ENCODE results near the gene TCP10L.

The TCP10L gene

DNA sequence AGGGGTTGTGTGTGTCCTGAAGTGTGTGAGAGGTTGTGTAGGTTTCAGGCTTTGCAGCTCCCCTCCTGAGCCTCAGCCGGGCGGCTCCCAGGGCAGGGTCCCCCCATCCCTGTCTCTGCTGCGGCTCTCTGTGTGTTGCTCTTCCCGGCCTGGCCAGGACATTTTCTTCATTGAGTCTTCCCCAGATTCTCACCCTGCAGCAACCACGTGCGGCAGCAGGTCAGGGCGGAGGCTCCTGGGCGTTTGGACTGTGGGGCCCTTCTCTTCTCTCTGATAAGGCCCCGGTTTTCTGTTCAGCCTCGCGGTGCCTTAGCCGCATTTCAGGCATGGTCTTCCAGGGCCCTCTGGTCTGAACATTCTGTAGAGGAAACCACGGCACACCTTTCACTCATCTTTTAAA, 1.8 kb upstream of the TCP10L start:
- H3K27me3 ChIP-seq (ENCODE audit: insufficient read depth, insufficient read length), result no peaks in the 10 kb centered on the region
- peaks cover 6% of the 10 kb centered on the region for H3K36me3 ChIP-seq (ENCODE audit: insufficient read depth, insufficient read length, low read length)
- no peaks in the 10 kb centered on the region for H3K4me1 ChIP-seq (ENCODE audit: insufficient read depth, insufficient read length)
- DNase-seq (ENCODE audit: low read depth, low spot score), result no peak
- TF ChIP-seq ZNF274 (IDR thresholded peaks at IDR 0.05; ENCODE audit: low read depth, low read length), result no peak
- no peak for TF ChIP-seq YY1 (IDR thresholded peaks at IDR 0.05; ENCODE audit: insufficient read depth, insufficient read length)
- no peak for TF ChIP-seq SUZ12 (IDR thresholded peaks at IDR 0.05; ENCODE audit: extremely low read depth, insufficient read depth, insufficient read length)
- no peak overlapping the region for H3K4me3 ChIP-seq (ENCODE audit: insufficient read length, low read depth)
- H3K9me3 ChIP-seq (ENCODE audit: insufficient read depth, low read length), result no peaks in the 10 kb centered on the region
- no peak overlapping the region for H3K9ac ChIP-seq (ENCODE audit: insufficient read length, low read depth)

DNA sequence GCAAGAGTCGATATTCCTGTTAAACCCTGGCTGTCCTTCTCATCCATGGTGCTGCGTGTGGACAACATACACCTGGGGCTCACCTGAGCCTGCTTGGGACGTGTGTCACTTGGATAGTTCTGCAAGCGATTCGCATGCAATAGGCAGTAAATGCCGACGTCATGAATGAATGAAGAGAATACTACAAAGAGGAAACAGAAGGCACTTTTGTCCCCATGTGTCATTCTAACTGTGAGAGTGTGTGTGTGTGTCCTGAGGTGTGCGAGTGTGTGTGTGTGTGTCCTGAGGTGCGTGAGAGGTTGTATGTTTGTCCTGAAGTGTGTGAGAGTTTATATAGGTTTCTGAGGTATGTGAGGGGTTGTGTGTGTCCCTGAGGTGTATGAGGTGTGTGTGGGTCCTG, 647 bp upstream of the TCP10L start:
- TF ChIP-seq SUZ12 (IDR thresholded peaks at IDR 0.05; ENCODE audit: extremely low read depth, insufficient read depth, insufficient read length) (no peak), ZNF274 (IDR thresholded peaks at IDR 0.05; ENCODE audit: low read depth, low read length) (no peak), YY1 (IDR thresholded peaks at IDR 0.05; ENCODE audit: insufficient read depth, insufficient read length) (no peak)
- DNase-seq (ENCODE audit: low read depth, low spot score), result no peak
- no peaks in the 10 kb centered on the region for H3K27me3 ChIP-seq (ENCODE audit: insufficient read depth, insufficient read length)
- no peaks in the 10 kb centered on the region for H3K4me1 ChIP-seq (ENCODE audit: insufficient read depth, insufficient read length)
- H3K36me3 ChIP-seq (ENCODE audit: insufficient read depth, insufficient read length, low read length), result peaks cover 6% of the 10 kb centered on the region
- no peaks in the 10 kb centered on the region for H3K9me3 ChIP-seq (ENCODE audit: insufficient read depth, low read length)
- H3K9ac ChIP-seq (ENCODE audit: insufficient read length, low read depth), result no peak overlapping the region
- no peak overlapping the region for H3K4me3 ChIP-seq (ENCODE audit: insufficient read length, low read depth)

- H3K27me3 ChIP-seq (ENCODE audit: insufficient read depth, insufficient read length), result no peaks in the 10 kb centered on the region
- no peak for DNase-seq (ENCODE audit: low read depth, low spot score)
- H3K36me3 ChIP-seq (ENCODE audit: insufficient read depth, insufficient read length, low read length), result peaks cover 6% of the 10 kb centered on the region
- H3K4me1 ChIP-seq (ENCODE audit: insufficient read depth, insufficient read length), result no peaks in the 10 kb centered on the region
- no peak overlapping the region for H3K4me3 ChIP-seq (ENCODE audit: insufficient read length, low read depth)
- TF ChIP-seq SUZ12 (IDR thresholded peaks at IDR 0.05; ENCODE audit: extremely low read depth, insufficient read depth, insufficient read length) (no peak), YY1 (IDR thresholded peaks at IDR 0.05; ENCODE audit: insufficient read depth, insufficient read length) (no peak), ZNF274 (IDR thresholded peaks at IDR 0.05; ENCODE audit: low read depth, low read length) (no peak)
- no peak overlapping the region for H3K9ac ChIP-seq (ENCODE audit: insufficient read length, low read depth)
- no peaks in the 10 kb centered on the region for H3K9me3 ChIP-seq (ENCODE audit: insufficient read depth, low read length)
Observed at GRCh38 chr21:32584472-32584871, 851 bp downstream of the TCP10L start.

DNA sequence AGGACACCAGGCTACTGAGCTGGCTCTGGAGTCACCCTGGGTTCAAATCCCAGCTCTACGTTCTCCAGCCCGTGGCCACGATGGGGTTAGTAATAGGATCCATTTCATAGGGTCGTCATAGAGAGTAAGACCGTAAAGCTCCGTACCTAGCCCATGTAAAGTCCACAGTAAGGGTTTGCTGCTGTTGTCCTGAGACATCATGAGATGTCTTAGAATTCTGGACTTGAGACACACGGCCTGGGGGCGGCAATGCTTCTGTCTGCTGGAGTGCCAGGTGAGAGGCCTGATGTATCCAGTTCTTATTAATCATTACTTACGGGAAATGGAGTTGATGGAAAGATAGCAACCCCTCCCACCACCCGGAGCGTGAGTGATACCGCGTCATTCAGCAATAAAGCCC, 3.6 kb downstream of the TCP10L start:
- TF ChIP-seq SUZ12 (IDR thresholded peaks at IDR 0.05; ENCODE audit: extremely low read depth, insufficient read depth, insufficient read length) (no peak), YY1 (IDR thresholded peaks at IDR 0.05; ENCODE audit: insufficient read depth, insufficient read length) (no peak), ZNF274 (IDR thresholded peaks at IDR 0.05; ENCODE audit: low read depth, low read length) (no peak)
- H3K4me3 ChIP-seq (ENCODE audit: insufficient read length, low read depth), result no peak overlapping the region
- no peaks in the 10 kb centered on the region for H3K4me1 ChIP-seq (ENCODE audit: insufficient read depth, insufficient read length)
- no peaks in the 10 kb centered on the region for H3K9me3 ChIP-seq (ENCODE audit: insufficient read depth, low read length)
- peaks cover 3% of the 10 kb centered on the region for H3K36me3 ChIP-seq (ENCODE audit: insufficient read depth, insufficient read length, low read length)
- H3K9ac ChIP-seq (ENCODE audit: insufficient read length, low read depth), result no peak overlapping the region
- DNase-seq (ENCODE audit: low read depth, low spot score), result no peak
- no peaks in the 10 kb centered on the region for H3K27me3 ChIP-seq (ENCODE audit: insufficient read depth, insufficient read length)

- no peak for TF ChIP-seq YY1 (IDR thresholded peaks at IDR 0.05; ENCODE audit: insufficient read depth, insufficient read length)
- no peak for TF ChIP-seq ZNF274 (IDR thresholded peaks at IDR 0.05; ENCODE audit: low read depth, low read length)
- no peak for TF ChIP-seq SUZ12 (IDR thresholded peaks at IDR 0.05; ENCODE audit: extremely low read depth, insufficient read depth, insufficient read length)
- Histone ChIP-seq H3K4me3 (ENCODE audit: insufficient read length, low read depth) (no peak overlapping the region), H3K4me1 (ENCODE audit: insufficient read depth, insufficient read length) (no peaks in the 10 kb centered on the region), H3K9me3 (ENCODE audit: insufficient read depth, low read length) (no peaks in the 10 kb centered on the region), H3K36me3 (ENCODE audit: insufficient read depth, insufficient read length, low read length) (no peaks in the 10 kb centered on the region), H3K27me3 (ENCODE audit: insufficient read depth, insufficient read length) (no peaks in the 10 kb centered on the region), H3K9ac (ENCODE audit: insufficient read length, low read depth) (no peak overlapping the region)
- DNase-seq (ENCODE audit: low read depth, low spot score), result no peak
Observed at GRCh38 chr21:32580949-32581348, 4.4 kb downstream of the TCP10L start.

DNA sequence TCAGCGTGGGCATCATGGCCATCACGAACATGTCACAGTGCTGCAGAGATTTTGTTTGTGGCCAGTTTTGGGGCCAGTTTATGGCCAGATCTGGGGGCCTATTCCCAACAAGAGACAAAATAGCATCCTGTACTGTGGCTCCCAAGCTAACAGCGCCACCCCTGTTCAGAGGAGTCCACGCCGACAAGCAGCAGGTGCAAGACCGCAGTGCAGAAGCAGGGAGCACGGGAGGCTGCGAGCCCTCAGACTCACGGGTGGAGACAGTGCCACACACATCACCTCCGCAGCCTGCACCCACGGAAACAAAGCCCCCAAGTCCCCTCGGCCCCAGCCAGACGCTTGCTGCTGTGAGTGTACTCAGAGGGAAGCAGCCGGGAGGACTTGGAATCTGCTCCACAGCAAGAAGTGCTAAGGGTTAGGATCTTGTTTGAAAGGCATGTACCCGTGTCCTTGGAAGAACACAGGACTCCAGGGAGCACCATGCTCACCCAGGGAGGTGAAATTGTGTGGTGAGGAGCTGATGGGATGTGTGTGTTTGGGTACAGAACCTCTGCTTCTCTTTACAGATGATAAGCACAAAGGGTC, 7.1 kb downstream of the TCP10L start:
- TF ChIP-seq ZNF274 (IDR thresholded peaks at IDR 0.05; ENCODE audit: low read depth, low read length), result no peak
- no peak for TF ChIP-seq SUZ12 (IDR thresholded peaks at IDR 0.05; ENCODE audit: extremely low read depth, insufficient read depth, insufficient read length)
- TF ChIP-seq YY1 (IDR thresholded peaks at IDR 0.05; ENCODE audit: insufficient read depth, insufficient read length), result no peak
- H3K4me3 ChIP-seq (ENCODE audit: insufficient read length, low read depth), result no peak overlapping the region
- H3K27me3 ChIP-seq (ENCODE audit: insufficient read depth, insufficient read length), result no peaks in the 10 kb centered on the region

DNA sequence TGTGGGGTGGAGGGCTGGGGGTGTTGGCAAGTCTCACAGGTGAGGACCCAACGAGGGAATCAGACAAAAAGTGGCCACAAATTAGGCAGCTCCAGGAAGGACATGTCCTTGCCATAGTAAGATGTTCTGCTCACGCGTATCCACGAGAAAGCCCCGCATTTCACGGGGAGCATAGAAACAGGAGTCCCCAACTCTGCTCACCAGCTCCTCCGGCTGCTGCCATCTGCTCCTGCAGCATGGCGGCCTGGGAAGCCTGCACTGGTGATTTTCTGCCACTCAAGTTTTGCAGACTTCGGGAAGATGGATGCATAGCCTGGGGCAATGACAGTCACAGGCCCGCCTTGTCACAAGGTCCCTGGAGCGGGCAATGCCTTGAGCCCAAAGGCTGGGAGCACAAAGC, 9.3 kb downstream of the TCP10L start:
- no peak overlapping the region for H3K9ac ChIP-seq (ENCODE audit: insufficient read length, low read depth)
- no peak for DNase-seq (ENCODE audit: low read depth, low spot score)
- H3K4me1 ChIP-seq (ENCODE audit: insufficient read depth, insufficient read length), result peaks cover 13% of the 10 kb centered on the region
- no peaks in the 10 kb centered on the region for H3K9me3 ChIP-seq (ENCODE audit: insufficient read depth, low read length)
- H3K36me3 ChIP-seq (ENCODE audit: insufficient read depth, insufficient read length, low read length), result no peaks in the 10 kb centered on the region
- no peak for TF ChIP-seq YY1 (IDR thresholded peaks at IDR 0.05; ENCODE audit: insufficient read depth, insufficient read length)
- no peak for TF ChIP-seq ZNF274 (IDR thresholded peaks at IDR 0.05; ENCODE audit: low read depth, low read length)
- no peak for TF ChIP-seq SUZ12 (IDR thresholded peaks at IDR 0.05; ENCODE audit: extremely low read depth, insufficient read depth, insufficient read length)
- no peaks in the 10 kb centered on the region for H3K27me3 ChIP-seq (ENCODE audit: insufficient read depth, insufficient read length)
- H3K4me3 ChIP-seq (ENCODE audit: insufficient read length, low read depth), result no peak overlapping the region

More for the DNA sequence above, 7.1 kb downstream of the TCP10L start:
- H3K36me3 ChIP-seq (ENCODE audit: insufficient read depth, insufficient read length, low read length), result no peaks in the 10 kb centered on the region
- no peak overlapping the region for H3K9ac ChIP-seq (ENCODE audit: insufficient read length, low read depth)
- peak; percentile 39 for DNase-seq (ENCODE audit: low read depth, low spot score)
- H3K9me3 ChIP-seq (ENCODE audit: insufficient read depth, low read length), result no peaks in the 10 kb centered on the region
- H3K4me1 ChIP-seq (ENCODE audit: insufficient read depth, insufficient read length), result peaks cover 6% of the 10 kb centered on the region

Measured in NT2/D1 (cell line).